HEK293T (cell line): ENCODE results near the gene FAM107B.

Experiments used
- CTCF ChIA-PET: fragments of 350-600 bp; formaldehyde crosslinking; extraction: SDS; loops from one replicate; lab custom pipeline; 2021; ENCODE audit warnings: antibody characterized with exemption, inconsistent platforms; lab: Yijun Ruan, JAX
- POLR2A ChIA-PET: fragments of 350-600 bp; formaldehyde crosslinking; extraction: SDS; loops from one replicate; lab custom pipeline; 2020; ENCODE audit warnings: antibody characterized with exemption, inconsistent platforms; lab: Yijun Ruan, JAX
- DNase-seq: peaks from one replicate; pipeline ENCODE4 v3.0.0; 2012; ENCODE audit warnings: mixed read lengths; ENCODE audit errors: extremely low spot score
- ARNT ChIP-seq: fragments of 450-650 bp; IDR thresholded peaks from 2 replicates; pipeline ENCODE4 v1.6.1; 2017; ENCODE audit warnings: mild to moderate bottlenecking
- BHLHE40 ChIP-seq: fragments of 450-650 bp; IDR thresholded peaks from 2 replicates; pipeline ENCODE4 v1.6.1; 2016; ENCODE audit warnings: mild to moderate bottlenecking, moderate library complexity, borderline replicate concordance
- CTBP1 ChIP-seq: fragments of 450-650 bp; IDR thresholded peaks from 2 replicates; pipeline ENCODE4 v1.6.1; 2016; ENCODE audit warnings: borderline replicate concordance
- ELF4 ChIP-seq: fragments of 450-650 bp; IDR thresholded peaks from 2 replicates; pipeline ENCODE4 v1.6.1; 2017; ENCODE audit warnings: antibody characterized with exemption
- FOXA1 ChIP-seq: fragments of 450-650 bp; IDR thresholded peaks from 2 replicates; pipeline ENCODE4 v1.6.1; 2016; ENCODE audit warnings: mild to moderate bottlenecking
- FOXK2 ChIP-seq: fragments of 450-650 bp; IDR thresholded peaks from 2 replicates; pipeline ENCODE4 v1.6.1; 2016; ENCODE audit warnings: mild to moderate bottlenecking
- FOXM1 ChIP-seq: fragments of 450-650 bp; IDR thresholded peaks from 2 replicates; pipeline ENCODE4 v1.6.1; 2017; ENCODE audit warnings: mild to moderate bottlenecking, borderline replicate concordance
- HDGF ChIP-seq: fragments of 450-650 bp; IDR thresholded peaks from 2 replicates; pipeline ENCODE4 v1.6.1; 2017; ENCODE audit warnings: antibody characterized with exemption, borderline replicate concordance
- L3MBTL2 ChIP-seq: fragments of 450-650 bp; conservative IDR thresholded peaks from 2 replicates; pipeline ENCODE4 v1.6.1; 2016; ENCODE audit warnings: mild to moderate bottlenecking
- LEF1 ChIP-seq: fragments of 450-650 bp; IDR thresholded peaks from 2 replicates; pipeline ENCODE4 v1.6.1; 2017; ENCODE audit warnings: mild to moderate bottlenecking, borderline replicate concordance
- NFRKB ChIP-seq: fragments of 450-650 bp; IDR thresholded peaks from 2 replicates; pipeline ENCODE4 v1.6.1; 2016; ENCODE audit warnings: mild to moderate bottlenecking, moderate library complexity
- SP1 ChIP-seq: fragments of 450-650 bp; IDR thresholded peaks from 2 replicates; pipeline ENCODE4 v1.6.1; 2017
- SUZ12 ChIP-seq: fragments of 450-650 bp; IDR thresholded peaks from 2 replicates; pipeline ENCODE4 v1.6.1; 2016; ENCODE audit warnings: mild to moderate bottlenecking
- TARDBP ChIP-seq: fragments of 450-650 bp; IDR thresholded peaks from 2 replicates; pipeline ENCODE4 v1.6.1; 2016
- ZNF384 ChIP-seq: fragments of 450-650 bp; IDR thresholded peaks from 2 replicates; pipeline ENCODE4 v1.6.1; 2016
- TF ChIP-seq, protein P1 (sequence below): fragments of 450-650 bp; IDR thresholded peaks from 2 replicates; pipeline ENCODE4 v1.6.1; 2016

FAM107B gene

DNA sequence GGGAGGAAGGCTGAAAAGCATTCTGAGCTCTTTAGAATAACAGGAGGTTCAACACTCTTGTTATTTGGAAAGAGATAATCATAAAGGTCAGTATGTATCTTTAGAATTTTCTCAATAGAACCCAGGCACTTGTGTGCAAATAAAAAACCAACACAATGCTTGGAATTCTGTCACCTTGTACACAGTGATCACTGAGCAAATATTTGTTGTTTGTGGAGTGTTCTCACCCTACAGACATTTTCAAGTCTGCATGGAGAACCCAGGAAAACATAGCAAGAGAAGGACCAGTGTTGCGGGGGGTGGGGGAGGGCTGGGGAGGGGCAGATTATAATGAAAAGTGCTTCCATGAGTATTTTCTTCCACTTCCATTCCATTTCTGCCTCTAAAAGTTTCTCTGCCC is 87.4 kb downstream of the FAM107B start:
- TF ChIP-seq NFRKB (no peak), L3MBTL2 (no peak), FOXM1 (no peak), FOXK2 (no peak), CTBP1 (no peak), LEF1 (no peak), ZNF384 (no peak), SUZ12 (no peak), BHLHE40 (no peak), ARNT (no peak)
- DNase-seq, result no peak
- POLR2A ChIA-PET, result no interaction called here
- CTCF ChIA-PET, result no interaction called here

DNA sequence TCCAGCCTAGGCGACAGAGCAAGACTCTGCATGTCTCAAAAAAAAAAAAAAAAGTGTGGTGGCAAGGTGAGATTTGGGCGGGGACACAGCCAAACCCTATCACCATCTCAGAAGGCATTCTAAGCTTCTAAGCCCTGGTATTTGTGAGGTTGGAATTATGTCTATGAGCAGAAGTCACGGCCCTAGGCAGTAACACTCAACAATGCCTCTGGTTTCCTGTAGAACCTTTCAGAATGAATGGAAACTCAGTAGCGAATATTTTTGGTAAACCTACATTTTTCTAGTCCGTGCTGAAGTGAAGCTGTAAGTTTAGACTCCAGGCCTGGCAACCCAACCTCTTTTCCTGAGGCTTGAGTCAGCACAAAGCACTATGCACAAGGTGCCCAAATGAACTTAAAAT is 88.3 kb downstream of the FAM107B start:
- ChIA-PET CTCF (no interaction called here), POLR2A (no interaction called here)
- no peak for DNase-seq
- TF ChIP-seq L3MBTL2, result no peak

DNA sequence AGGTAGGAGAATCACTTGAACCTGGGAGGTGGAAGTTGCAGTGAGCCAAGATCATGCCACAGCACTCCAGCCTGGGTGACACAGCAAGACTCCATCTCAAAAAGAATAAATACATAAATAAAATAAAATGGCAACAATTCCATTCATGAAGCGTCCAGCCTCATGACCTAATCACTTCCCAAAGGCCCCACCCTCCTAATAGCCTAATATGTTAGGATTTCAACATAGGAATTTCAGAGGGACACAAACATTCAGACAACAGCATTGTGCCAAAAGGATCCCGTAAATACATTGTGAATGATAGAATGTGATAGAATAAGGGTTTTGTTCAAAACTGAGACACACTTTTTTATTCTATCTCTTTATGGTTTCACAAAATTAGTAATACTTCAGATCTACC is 90.3 kb downstream of the FAM107B start:
- DNase-seq, result no peak
- ChIA-PET CTCF (interaction anchor here (0.6 kb wide), 1 partner anchor 131 kb away, joined by 4 read pairs; no protein-coding TSS in a partner anchor), POLR2A (no interaction called here)

DNA sequence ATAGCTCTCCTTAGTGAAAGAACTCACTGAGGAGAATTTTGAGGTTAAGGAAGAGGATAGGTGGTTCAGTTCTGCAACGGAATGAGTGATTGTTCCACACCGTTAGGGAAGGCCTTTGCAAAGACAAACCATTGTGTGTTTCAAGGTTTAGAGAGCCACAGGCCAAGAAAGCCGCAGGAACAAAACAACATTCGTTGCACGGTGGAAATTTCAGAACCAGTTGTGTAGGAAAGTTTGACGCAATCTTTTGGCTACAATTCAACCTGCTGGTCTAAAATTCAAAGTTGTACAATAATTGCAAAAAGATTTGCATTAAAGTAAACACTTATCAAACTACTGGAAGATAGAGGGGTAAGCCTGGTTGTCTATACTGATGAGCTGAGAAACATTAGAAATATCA is 91.4 kb downstream of the FAM107B start:
- ChIA-PET POLR2A (no interaction called here), CTCF (no interaction called here)
- no peak for TF ChIP-seq CTBP1
- DNase-seq, result no peak

More for the DNA sequence above, 90.3 kb downstream of the FAM107B start:
- no peak for TF ChIP-seq L3MBTL2

DNA sequence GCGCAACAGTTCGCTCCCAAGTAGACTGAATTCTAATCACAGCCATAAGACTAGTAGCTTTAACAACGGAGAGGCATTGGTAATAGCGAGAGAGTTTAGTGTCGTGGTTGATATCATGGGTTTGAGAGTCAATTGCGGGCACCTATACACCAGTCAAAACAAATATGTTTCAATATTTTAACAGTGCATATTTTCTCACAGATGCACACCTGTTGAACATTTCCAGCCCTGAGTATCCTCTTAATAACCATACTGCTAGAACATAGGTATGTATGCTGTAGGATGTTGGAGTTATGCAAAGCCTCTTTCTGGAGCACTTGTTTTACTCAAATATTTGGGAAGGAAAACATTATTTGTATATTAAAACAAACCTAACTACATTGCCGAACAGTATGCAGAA is 92.9 kb downstream of the FAM107B start:
- POLR2A ChIA-PET, result no interaction called here
- TF ChIP-seq, protein P1, sequence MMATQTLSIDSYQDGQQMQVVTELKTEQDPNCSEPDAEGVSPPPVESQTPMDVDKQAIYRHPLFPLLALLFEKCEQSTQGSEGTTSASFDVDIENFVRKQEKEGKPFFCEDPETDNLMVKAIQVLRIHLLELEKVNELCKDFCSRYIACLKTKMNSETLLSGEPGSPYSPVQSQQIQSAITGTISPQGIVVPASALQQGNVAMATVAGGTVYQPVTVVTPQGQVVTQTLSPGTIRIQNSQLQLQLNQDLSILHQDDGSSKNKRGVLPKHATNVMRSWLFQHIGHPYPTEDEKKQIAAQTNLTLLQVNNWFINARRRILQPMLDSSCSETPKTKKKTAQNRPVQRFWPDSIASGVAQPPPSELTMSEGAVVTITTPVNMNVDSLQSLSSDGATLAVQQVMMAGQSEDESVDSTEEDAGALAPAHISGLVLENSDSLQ, result no peak
- TF ChIP-seq FOXM1 (no peak), CTBP1 (no peak), TARDBP (no peak), LEF1 (no peak), ARNT (no peak), FOXA1 (no peak), L3MBTL2 (no peak)
- no peak for DNase-seq
- CTCF ChIA-PET, result no interaction called here

DNA sequence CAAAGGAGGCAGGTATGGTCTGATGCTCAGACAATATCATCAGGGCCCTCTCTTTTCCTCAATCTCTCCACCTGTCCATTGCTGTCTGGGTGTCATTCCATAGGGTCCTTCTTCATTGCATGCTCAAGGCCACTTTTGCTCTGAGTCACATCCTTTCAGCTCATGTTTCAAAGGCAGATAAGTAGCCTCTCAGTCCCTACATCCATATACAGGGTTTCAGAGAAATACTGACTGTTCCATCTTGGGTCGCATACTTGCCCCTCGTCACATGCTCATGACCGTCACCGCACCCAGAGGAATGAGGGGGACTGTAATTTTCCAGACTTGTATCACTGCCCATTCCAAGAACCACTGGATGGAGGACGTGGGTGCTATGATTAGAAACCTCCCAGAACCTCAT is 93.4 kb downstream of the FAM107B start:
- DNase-seq, result no peak
- TF ChIP-seq ARNT (no peak), L3MBTL2 (no peak), FOXM1 (no peak), CTBP1 (no peak), SUZ12 (no peak)
- CTCF ChIA-PET, result no interaction called here
- POLR2A ChIA-PET, result no interaction called here

DNA sequence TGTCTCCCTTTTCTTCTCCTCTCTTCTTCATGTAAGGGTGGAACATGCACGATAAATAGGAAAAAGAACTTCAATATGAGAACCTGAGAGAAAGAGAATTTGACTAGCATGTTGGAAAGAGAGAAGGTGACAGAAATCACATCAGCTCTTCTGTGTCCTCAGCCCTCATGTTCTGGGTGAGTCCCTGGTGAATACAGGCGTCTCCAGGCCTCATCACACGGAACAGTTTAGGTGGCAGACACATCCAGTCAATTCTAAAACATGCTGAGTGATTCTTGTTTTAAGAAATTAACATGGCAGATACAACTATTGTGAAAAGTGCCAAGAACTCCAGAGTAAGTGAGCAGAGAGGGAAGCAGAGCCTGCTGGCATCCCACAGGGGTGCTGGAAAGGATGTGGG is 96.1 kb downstream of the FAM107B start:
- POLR2A ChIA-PET, result no interaction called here
- TF ChIP-seq FOXK2, result no peak
- CTCF ChIA-PET, result no interaction called here
- no peak for DNase-seq

DNA sequence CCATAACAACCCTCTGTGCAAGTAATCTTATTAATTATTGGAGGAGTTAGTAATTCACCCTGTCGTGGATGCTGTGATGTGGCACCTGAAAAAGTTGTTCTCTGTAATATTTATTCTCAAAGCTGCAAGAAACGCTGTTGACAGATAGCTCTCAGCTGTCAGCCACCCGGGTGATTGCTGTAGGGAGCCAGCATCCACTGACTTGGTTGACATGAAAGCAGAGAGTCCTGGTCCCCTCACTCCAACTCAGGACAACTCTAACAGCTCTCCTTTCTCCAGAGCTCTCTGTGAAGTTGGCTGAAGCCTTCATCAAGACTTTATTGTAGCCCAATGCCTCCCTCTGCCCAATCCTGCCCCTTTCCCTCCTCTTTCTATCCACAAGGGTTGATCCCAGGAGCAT is 98.0 kb downstream of the FAM107B start:
- POLR2A ChIA-PET, result no interaction called here
- no peak for DNase-seq
- CTCF ChIA-PET, result interaction anchor here (0.6 to 0.8 kb wide), 2 partner anchors 14 to 50 kb away, joined by 3 read pairs; no protein-coding TSS in a partner anchor
- no peak for TF ChIP-seq CTBP1
- TF ChIP-seq, protein P1, result no peak
- no peak for TF ChIP-seq FOXK2
- no peak for TF ChIP-seq TARDBP
- TF ChIP-seq FOXM1, result no peak
- TF ChIP-seq BHLHE40, result no peak
- TF ChIP-seq ZNF384, result no peak
- no peak for TF ChIP-seq SP1
- TF ChIP-seq L3MBTL2, result no peak
- TF ChIP-seq NFRKB, result no peak
- TF ChIP-seq ELF4, result no peak
- TF ChIP-seq SUZ12, result no peak
- TF ChIP-seq LEF1, result no peak

DNA sequence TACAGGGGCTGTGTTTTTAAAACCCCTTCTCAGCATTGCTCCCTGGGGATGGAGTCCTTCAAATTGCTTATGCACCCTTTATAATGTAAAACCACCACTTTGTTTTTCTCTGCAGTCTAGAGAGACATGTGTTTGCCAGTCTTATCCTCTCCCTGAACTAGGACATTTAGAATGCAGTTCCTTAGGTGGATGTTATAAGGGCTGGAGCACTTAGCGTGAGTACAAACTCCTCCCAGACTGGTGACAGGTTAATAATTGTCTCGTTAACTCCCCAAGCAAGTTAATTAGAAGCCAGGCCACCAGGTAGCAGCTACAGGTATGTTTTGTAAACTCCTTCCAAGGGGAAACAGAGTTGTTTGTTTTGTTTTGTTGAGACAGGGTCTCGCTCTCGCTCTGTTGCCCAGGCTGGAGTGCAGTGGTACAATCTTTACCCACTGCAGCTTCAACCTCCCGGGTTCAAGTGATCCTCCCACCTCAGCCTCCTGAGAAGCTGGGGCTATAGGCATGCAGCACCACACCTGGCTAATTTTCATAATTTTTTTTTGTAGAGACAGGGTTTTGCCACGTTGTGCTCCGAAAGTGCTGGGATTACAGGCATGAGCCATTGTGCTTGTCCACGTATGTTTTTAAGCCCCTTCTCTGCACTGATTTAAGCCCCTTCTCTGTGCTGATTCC is 100.2 kb downstream of the FAM107B start:
- no peak for TF ChIP-seq L3MBTL2
- TF ChIP-seq LEF1, result no peak
- no peak for TF ChIP-seq ZNF384
- TF ChIP-seq SUZ12, result no peak
- no peak for TF ChIP-seq HDGF
- POLR2A ChIA-PET, result no interaction called here
- DNase-seq, result no peak
- CTCF ChIA-PET, result interaction anchor here (0.6 kb wide), 1 partner anchor 38 kb away, joined by 3 read pairs; no protein-coding TSS in a partner anchor
